BLaER1 treated with 17β-estradiol and CSF1 and Interleukin-3, amounts not matched to agents 10 nM and 100 nM (cell line): Measurements from ENCODE around the gene TMEM273.

Experiments used
- H3K27ac ChIP-seq, 11 experiments: shearing (Covaris generic); formaldehyde crosslinking; 2 replicates each; pipeline ENCODE4 v1.8.1; 2022
- H3K27me3 ChIP-seq, 11 experiments: shearing (Covaris generic); formaldehyde crosslinking; 2 replicates each; pipeline ENCODE4 v1.8.1; 2022
- H3K36me3 ChIP-seq, 11 experiments: shearing (Covaris generic); formaldehyde crosslinking; 2 replicates each; pipeline ENCODE4 v1.8.1; 2022
- H3K4me1 ChIP-seq, 10 experiments: shearing (Covaris generic); formaldehyde crosslinking; 2 replicates each; pipeline ENCODE4 v1.8.1; 2022
- H3K4me2 ChIP-seq, 11 experiments: shearing (Covaris generic); formaldehyde crosslinking; 2 replicates each; pipeline ENCODE4 v1.8.1; 2022
- H3K4me3 ChIP-seq, 10 experiments: shearing (Covaris generic); formaldehyde crosslinking; 2 replicates each; pipeline ENCODE4 v1.8.1; 2022
- H3K9ac ChIP-seq, 11 experiments: shearing (Covaris generic); formaldehyde crosslinking; 2 replicates each; pipeline ENCODE4 v1.8.1; 2022
- H3K9me3 ChIP-seq, 11 experiments: shearing (Covaris generic); formaldehyde crosslinking; replicated peaks in 1 of 11; 2 replicates each; pipeline ENCODE4 v1.8.1; 2022
- H4K20me1 ChIP-seq, 11 experiments: shearing (Covaris generic); formaldehyde crosslinking; 2 replicates each; pipeline ENCODE4 v1.8.1; 2022
- Cebpa-rat ChIP-seq, 11 experiments: shearing (Covaris generic); IDR thresholded peaks; 2 replicates each; pipeline ENCODE4 v1.8.1; 2022

The TMEM273 gene

GRCh38 chr10:49225218-49225876 is 37.2 kb upstream of the TMEM273 start:
- H3K27ac ChIP-seq = peak overlapping the region in 3 of 11 experiments; percentile 16 to 49 (median 17); a peak in 3 of 22 replicates
- H3K9me3 ChIP-seq = peaks cover 0 to 6% (median 0%) of the 10 kb centered on the region in 11 experiments; a peak in 1 of 22 replicates
- H3K4me1 ChIP-seq = peaks cover 0 to 30% (median 0%) of the 10 kb centered on the region in 10 experiments; a peak in 6 of 20 replicates
- no peak overlapping the region for H3K4me3 ChIP-seq
- no peaks in the 10 kb centered on the region for H3K27me3 ChIP-seq
- no peak for TF ChIP-seq Cebpa-rat (IDR thresholded peaks at IDR 0.05)
- no peaks in the 10 kb centered on the region for H3K36me3 ChIP-seq
- H4K20me1 ChIP-seq = no peaks in the 10 kb centered on the region
- H3K9ac ChIP-seq = no peak overlapping the region
- H3K4me2 ChIP-seq = peak overlapping the region in 3 of 11 experiments; percentile 63 to 77 (median 74); a peak in 6 of 22 replicates

- Histone ChIP-seq H3K9ac (no peak overlapping the region), H3K27ac (no peak overlapping the region), H3K4me3 (no peak overlapping the region), H4K20me1 (no peaks in the 10 kb centered on the region), H3K36me3 (no peaks in the 10 kb centered on the region), H3K9me3 (peaks cover 0 to 6% (median 0%) of the 10 kb centered on the region in 11 experiments; a peak in 1 of 22 replicates), H3K4me1 (peaks cover 0 to 30% (median 0%) of the 10 kb centered on the region in 10 experiments; a peak in 6 of 20 replicates), H3K4me2 (no peak overlapping the region), H3K27me3 (no peaks in the 10 kb centered on the region)
- no peak for TF ChIP-seq Cebpa-rat (IDR thresholded peaks at IDR 0.05)
These were observed 35.0 kb upstream of the TMEM273 start for GRCh38 chr10:49223205-49223604.

- TF ChIP-seq Cebpa-rat (IDR thresholded peaks at IDR 0.05) = no peak
- Histone ChIP-seq H3K4me2 (no peak overlapping the region), H3K4me3 (no peak overlapping the region), H3K27me3 (no peaks in the 10 kb centered on the region), H3K27ac (no peak overlapping the region), H3K4me1 (peaks cover 0 to 30% (median 0%) of the 10 kb centered on the region in 10 experiments; a peak in 6 of 20 replicates), H3K9ac (no peak overlapping the region), H3K36me3 (no peaks in the 10 kb centered on the region), H3K9me3 (peaks cover 0 to 6% (median 0%) of the 10 kb centered on the region in 11 experiments; a peak in 1 of 22 replicates), H4K20me1 (no peaks in the 10 kb centered on the region)
These were observed 34.0 kb upstream of the TMEM273 start for GRCh38 chr10:49222170-49222569.

GRCh38 chr10:49220679-49221078 is 32.5 kb upstream of the TMEM273 start:
- no peak overlapping the region for H3K27ac ChIP-seq
- no peak overlapping the region for H3K4me3 ChIP-seq
- no peak overlapping the region for H3K9ac ChIP-seq
- H3K4me2 ChIP-seq = no peak overlapping the region
- no peak for TF ChIP-seq Cebpa-rat (IDR thresholded peaks at IDR 0.05)
- no peaks in the 10 kb centered on the region for H4K20me1 ChIP-seq
- H3K36me3 ChIP-seq = no peaks in the 10 kb centered on the region
- no peaks in the 10 kb centered on the region for H3K27me3 ChIP-seq
- peaks cover 0 to 6% (median 0%) of the 10 kb centered on the region in 11 experiments; a peak in 1 of 22 replicates for H3K9me3 ChIP-seq
- H3K4me1 ChIP-seq = peaks cover 0 to 15% (median 0%) of the 10 kb centered on the region in 10 experiments; a peak in 6 of 20 replicates

DNA sequence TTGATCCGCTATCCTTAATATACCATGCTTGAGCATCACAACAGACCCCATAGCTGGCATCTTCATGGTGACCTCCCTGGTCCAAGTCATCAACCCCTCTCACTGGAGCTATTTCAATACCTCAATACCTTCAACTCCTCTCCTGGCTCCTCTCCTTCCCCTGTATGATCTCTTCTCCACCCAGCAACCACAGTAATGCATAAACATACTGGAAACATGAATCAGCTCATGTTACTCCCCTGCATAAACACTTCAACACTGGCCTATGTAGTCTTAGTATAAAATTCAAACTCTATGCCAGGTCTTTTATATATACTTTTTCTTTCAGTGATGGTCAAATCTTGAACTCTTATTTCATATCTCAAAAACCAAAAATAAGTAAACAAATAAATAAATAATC is 31.8 kb upstream of the TMEM273 start:
- H3K4me1 ChIP-seq = peaks cover 0 to 8% (median 0%) of the 10 kb centered on the region in 10 experiments; a peak in 6 of 20 replicates
- H4K20me1 ChIP-seq = no peaks in the 10 kb centered on the region
- no peak overlapping the region for H3K4me3 ChIP-seq
- H3K27ac ChIP-seq = no peak overlapping the region
- no peak overlapping the region for H3K9ac ChIP-seq
- no peaks in the 10 kb centered on the region for H3K36me3 ChIP-seq
- H3K27me3 ChIP-seq = no peaks in the 10 kb centered on the region
- TF ChIP-seq Cebpa-rat (IDR thresholded peaks at IDR 0.05) = no peak
- H3K9me3 ChIP-seq = peaks cover 0 to 6% (median 0%) of the 10 kb centered on the region in 11 experiments; a peak in 1 of 22 replicates
- no peak overlapping the region for H3K4me2 ChIP-seq

DNA sequence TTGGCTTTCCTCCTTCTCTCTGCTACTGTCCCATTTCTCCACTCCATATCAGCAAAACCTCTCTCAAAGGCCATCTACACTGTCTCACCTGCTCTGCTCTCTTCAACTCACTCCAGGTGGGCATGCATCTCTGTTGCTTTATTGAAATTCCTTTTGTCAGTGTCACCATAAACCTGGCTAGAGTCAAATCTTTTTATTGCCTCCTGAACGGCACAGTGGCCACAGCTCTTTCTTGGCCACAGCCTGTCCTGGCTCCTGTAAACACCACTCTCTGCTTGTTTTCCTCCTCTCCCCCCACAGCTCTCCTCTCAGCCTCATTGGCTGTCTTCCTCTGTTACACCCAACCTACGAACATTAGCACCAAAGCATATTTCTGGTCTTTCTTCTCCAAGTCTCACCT is 31.1 kb upstream of the TMEM273 start:
- no peak for TF ChIP-seq Cebpa-rat (IDR thresholded peaks at IDR 0.05)
- Histone ChIP-seq H3K36me3 (no peaks in the 10 kb centered on the region), H3K4me2 (no peak overlapping the region), H3K9ac (no peak overlapping the region), H3K27me3 (no peaks in the 10 kb centered on the region), H3K27ac (no peak overlapping the region), H3K9me3 (peaks cover 0 to 6% (median 0%) of the 10 kb centered on the region in 11 experiments; a peak in 1 of 22 replicates), H3K4me1 (peaks cover 0 to 6% (median 0%) of the 10 kb centered on the region in 10 experiments; a peak in 3 of 20 replicates), H3K4me3 (no peak overlapping the region), H4K20me1 (no peaks in the 10 kb centered on the region)

DNA sequence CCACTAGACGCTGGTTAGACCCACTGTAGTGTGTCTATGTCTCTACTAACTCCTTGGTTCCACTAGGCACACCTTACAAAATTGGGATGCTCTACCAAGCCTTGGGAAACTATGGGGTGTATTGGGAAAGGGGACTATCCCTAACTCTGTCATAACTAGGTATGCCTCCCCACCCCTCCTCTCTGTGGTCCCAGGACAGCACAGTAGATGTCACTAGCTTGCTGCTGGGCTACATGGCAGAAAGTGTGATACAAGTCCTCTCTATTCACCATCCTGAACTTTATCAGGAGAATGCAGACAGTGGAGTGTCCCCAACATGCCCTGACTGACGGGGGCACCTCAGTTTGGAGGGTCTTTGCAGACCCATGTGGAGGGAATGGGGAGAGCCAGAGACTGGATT is 30.3 kb upstream of the TMEM273 start:
- Histone ChIP-seq H3K4me2 (no peak overlapping the region), H3K4me3 (no peak overlapping the region), H3K27me3 (no peaks in the 10 kb centered on the region), H4K20me1 (no peaks in the 10 kb centered on the region), H3K4me1 (peaks cover 0 to 6% (median 0%) of the 10 kb centered on the region in 10 experiments; a peak in 2 of 20 replicates), H3K36me3 (no peaks in the 10 kb centered on the region), H3K9me3 (peaks cover 0 to 6% (median 0%) of the 10 kb centered on the region in 11 experiments; a peak in 1 of 22 replicates), H3K27ac (no peak overlapping the region), H3K9ac (no peak overlapping the region)
- TF ChIP-seq Cebpa-rat (IDR thresholded peaks at IDR 0.05) = no peak

DNA sequence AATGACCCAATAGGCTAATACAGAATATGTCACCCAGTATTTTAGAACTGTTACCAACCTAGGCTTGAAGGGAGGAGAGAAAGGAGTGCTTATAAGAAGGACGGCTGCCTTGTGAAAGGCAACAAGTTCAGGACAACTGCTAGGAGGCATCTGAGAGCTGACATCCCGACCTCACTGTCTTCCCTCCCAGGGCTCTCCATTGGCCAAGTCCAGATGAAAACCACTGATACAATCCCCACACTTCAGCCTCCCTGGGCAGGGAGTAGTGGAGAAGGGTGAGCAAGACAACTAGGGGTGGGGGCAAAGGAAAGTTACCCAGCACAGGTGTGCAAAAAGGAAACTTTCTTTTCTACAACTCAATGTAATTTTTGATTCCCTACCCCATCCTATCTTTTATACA is 29.5 kb upstream of the TMEM273 start:
- Histone ChIP-seq H3K9ac (no peak overlapping the region), H3K4me2 (no peak overlapping the region), H4K20me1 (no peaks in the 10 kb centered on the region), H3K4me1 (peaks cover 0 to 6% (median 0%) of the 10 kb centered on the region in 10 experiments; a peak in 2 of 20 replicates), H3K27ac (no peak overlapping the region), H3K27me3 (no peaks in the 10 kb centered on the region), H3K4me3 (no peak overlapping the region), H3K36me3 (no peaks in the 10 kb centered on the region), H3K9me3 (peaks cover 0 to 6% (median 0%) of the 10 kb centered on the region in 11 experiments; a peak in 1 of 22 replicates)
- TF ChIP-seq Cebpa-rat (IDR thresholded peaks at IDR 0.05) = no peak

DNA sequence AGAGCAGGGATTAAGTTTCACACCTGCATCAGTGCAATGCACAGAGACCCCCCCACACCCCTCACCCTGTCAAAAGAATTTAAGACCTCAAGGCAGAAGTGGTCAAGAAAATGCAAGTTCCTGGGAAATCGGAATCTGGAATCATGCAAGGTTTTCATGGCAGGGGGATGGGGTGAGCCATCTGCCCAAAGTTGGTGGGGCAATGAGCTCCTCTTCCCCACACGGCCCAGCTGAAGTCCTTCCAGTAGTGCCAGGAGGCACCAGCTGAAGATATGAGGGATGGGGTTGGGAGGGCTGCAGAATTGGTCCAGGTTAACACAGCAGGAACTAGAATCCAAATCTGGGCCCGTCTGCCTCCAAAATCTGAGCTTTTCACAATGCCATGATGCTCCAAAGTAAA is 25.0 kb upstream of the TMEM273 start:
- TF ChIP-seq Cebpa-rat (IDR thresholded peaks at IDR 0.05) = no peak
- Histone ChIP-seq H3K9me3 (no peaks in the 10 kb centered on the region), H3K36me3 (no peaks in the 10 kb centered on the region), H3K4me2 (no peak overlapping the region), H3K4me1 (peaks cover 0 to 7% (median 3%) of the 10 kb centered on the region in 10 experiments; a peak in 7 of 20 replicates), H4K20me1 (no peaks in the 10 kb centered on the region), H3K9ac (no peak overlapping the region), H3K4me3 (no peak overlapping the region), H3K27me3 (no peaks in the 10 kb centered on the region), H3K27ac (no peak overlapping the region)
